KMS-11 (cell line): ENCODE measurements around the gene NHEJ1.

Experiments used
- H2AFZ ChIP-seq: fragments of 200-600 bp; sonication (generic); 2 replicates; pipeline ENCODE4 v1.6.1; 2016; ENCODE audit warnings: antibody characterized with exemption, mixed run types, low read depth
- H3K27ac ChIP-seq: fragments of 200-600 bp; sonication (generic); 2 replicates; pipeline ENCODE4 v1.6.1; 2016; ENCODE audit warnings: mild to moderate bottlenecking, mixed run types
- H3K27me3 ChIP-seq: fragments of 200-600 bp; sonication (generic); 2 replicates; pipeline ENCODE4 v1.6.1; 2017; ENCODE audit warnings: mild to moderate bottlenecking, low read depth, mixed run types, moderate library complexity; ENCODE audit not compliant: insufficient read depth
- H3K36me3 ChIP-seq: fragments of 200-600 bp; sonication (generic); 2 replicates; pipeline ENCODE4 v1.6.1; 2017; ENCODE audit warnings: mild to moderate bottlenecking, mixed run types; ENCODE audit not compliant: insufficient read depth
- H3K4me1 ChIP-seq: fragments of 200-600 bp; sonication (generic); 2 replicates; pipeline ENCODE4 v1.6.1; 2016; ENCODE audit warnings: mild to moderate bottlenecking, low read depth, mixed run types; ENCODE audit not compliant: poor library complexity, severe bottlenecking
- H3K4me2 ChIP-seq: fragments of 200-600 bp; sonication (generic); 2 replicates; pipeline ENCODE4 v1.7.0; 2016; ENCODE audit warnings: mild to moderate bottlenecking, mixed run types
- H3K4me3 ChIP-seq: fragments of 200-600 bp; sonication (generic); IDR thresholded peaks from 2 replicates; pipeline ENCODE4 v1.6.1; 2017; ENCODE audit warnings: low read depth, low read length, mixed read lengths; ENCODE audit not compliant: insufficient read depth
- H3K79me2 ChIP-seq: fragments of 200-600 bp; sonication (generic); 2 replicates; pipeline ENCODE4 v1.6.1; 2016; ENCODE audit warnings: low read depth, mixed run types; ENCODE audit not compliant: insufficient read depth
- H3K9ac ChIP-seq: fragments of 200-600 bp; sonication (generic); 2 replicates; pipeline ENCODE4 v1.6.1; 2016; ENCODE audit warnings: mild to moderate bottlenecking, mixed run types
- H4K20me1 ChIP-seq: fragments of 200-600 bp; sonication (generic); 2 replicates; pipeline ENCODE4 v1.6.1; 2016; ENCODE audit warnings: mild to moderate bottlenecking, mixed run types; ENCODE audit not compliant: insufficient read depth
- TF ChIP-seq, protein P1 (sequence below): fragments of 200-600 bp; sonication (generic); conservative IDR thresholded peaks from 2 replicates; pipeline ENCODE4 v1.6.1; 2017; ENCODE audit warnings: low read depth, mild to moderate bottlenecking, antibody characterized with exemption, low read length, moderate library complexity, mixed read lengths

The NHEJ1 gene

DNA sequence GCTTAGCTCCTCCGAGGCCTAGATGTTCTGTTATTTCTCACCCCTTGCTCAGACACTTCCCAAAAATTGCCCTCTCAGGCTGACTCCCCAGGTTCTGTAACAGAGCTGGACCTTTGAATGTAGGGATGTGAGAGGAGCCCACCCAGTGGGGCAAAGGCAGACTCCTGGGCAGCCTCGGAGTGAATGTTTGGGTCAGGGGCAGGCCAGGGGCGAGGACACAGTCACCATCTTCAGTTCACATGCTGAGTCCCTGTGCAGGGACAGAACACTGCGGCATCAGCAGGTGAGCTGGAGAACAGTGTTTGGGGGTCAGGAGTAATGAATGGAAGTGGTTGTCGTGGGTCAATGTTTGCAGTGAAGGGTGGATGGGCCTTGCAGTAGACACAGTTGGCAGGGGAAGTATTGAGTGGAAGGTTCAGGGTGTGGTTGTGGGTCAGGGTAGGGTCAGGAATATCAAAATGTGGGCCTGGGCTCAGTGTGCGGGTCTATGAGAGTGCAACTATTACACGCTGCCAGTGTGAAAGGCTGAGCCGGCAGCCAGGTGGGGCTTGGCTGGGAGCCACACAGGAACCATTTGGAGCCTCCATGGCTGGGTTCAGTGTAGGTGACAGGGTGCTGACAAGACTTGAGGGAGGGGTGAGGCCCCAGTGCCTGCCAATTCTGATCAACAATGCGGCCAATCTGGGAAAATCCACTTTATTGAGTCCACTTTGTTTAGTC lies 104.3 kb downstream of the NHEJ1 start:
- no peaks in the 10 kb centered on the region for H3K4me1 ChIP-seq
- no peak overlapping the region for H3K9ac ChIP-seq
- H3K79me2 ChIP-seq: no peaks in the 10 kb centered on the region
- H3K4me3 ChIP-seq: no peak overlapping the region
- no peak overlapping the region for H2AFZ ChIP-seq
- TF ChIP-seq, protein P1, sequence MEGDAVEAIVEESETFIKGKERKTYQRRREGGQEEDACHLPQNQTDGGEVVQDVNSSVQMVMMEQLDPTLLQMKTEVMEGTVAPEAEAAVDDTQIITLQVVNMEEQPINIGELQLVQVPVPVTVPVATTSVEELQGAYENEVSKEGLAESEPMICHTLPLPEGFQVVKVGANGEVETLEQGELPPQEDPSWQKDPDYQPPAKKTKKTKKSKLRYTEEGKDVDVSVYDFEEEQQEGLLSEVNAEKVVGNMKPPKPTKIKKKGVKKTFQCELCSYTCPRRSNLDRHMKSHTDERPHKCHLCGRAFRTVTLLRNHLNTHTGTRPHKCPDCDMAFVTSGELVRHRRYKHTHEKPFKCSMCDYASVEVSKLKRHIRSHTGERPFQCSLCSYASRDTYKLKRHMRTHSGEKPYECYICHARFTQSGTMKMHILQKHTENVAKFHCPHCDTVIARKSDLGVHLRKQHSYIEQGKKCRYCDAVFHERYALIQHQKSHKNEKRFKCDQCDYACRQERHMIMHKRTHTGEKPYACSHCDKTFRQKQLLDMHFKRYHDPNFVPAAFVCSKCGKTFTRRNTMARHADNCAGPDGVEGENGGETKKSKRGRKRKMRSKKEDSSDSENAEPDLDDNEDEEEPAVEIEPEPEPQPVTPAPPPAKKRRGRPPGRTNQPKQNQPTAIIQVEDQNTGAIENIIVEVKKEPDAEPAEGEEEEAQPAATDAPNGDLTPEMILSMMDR: no peak
- no peaks in the 10 kb centered on the region for H4K20me1 ChIP-seq
- no peaks in the 10 kb centered on the region for H3K36me3 ChIP-seq
- H3K27ac ChIP-seq: no peak overlapping the region
- H3K4me2 ChIP-seq: no peak overlapping the region
- H3K27me3 ChIP-seq: peaks cover 29% of the 10 kb centered on the region; the same call in 1 of the 2 replicates

DNA sequence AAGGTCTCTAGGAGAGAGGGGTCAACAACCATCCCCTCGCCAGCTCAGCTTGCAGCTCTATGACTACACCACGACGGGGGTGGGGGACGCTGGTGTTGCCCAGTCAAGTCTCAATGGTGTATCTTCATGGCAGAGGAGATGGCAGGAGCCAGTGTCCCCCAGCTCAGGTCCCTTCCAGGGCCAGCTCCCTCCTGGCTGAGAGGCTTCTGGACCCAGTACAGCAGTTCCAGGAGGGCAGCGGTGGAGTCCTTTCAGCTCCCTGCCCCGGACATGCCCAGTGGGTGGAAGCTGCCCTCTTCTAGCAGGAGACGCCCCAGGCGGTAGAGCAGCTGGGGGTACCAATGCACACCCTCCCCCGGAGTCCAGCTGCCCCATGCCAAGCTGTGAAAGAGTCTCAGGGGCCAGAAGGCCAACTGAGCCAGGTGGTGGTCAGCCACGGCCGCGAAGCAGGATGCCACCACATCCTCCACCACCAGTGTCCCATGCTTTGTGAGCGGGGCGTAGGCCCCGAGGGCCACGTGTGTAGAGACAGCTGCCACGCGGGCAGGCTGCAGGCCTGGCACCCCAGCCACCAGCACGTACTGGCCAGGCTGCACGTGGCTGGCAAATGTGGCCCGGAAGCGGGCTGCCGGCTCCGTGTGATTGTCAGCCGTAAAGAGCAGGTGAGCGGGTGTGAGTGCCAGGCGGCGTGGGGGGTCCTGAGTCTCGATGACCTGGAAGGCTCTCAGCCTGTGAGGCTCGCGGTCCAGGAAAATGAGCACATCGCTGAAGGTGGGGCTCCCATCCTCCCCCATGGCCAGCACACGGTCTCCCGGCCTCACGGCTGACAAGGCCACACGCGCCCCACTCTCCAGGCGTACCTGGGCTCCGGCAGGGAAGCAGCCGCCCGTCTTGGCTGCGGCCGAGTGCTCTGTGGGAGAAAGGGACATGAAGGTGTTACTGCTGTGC lies 105.4 kb downstream of the NHEJ1 start:
- Histone ChIP-seq H3K27me3 (peaks cover 29% of the 10 kb centered on the region; the same call in 1 of the 2 replicates), H4K20me1 (no peaks in the 10 kb centered on the region), H2AFZ (no peak overlapping the region), H3K9ac (no peak overlapping the region), H3K79me2 (no peaks in the 10 kb centered on the region), H3K27ac (no peak overlapping the region), H3K4me2 (no peak overlapping the region), H3K4me3 (no peak overlapping the region), H3K4me1 (no peaks in the 10 kb centered on the region), H3K36me3 (no peaks in the 10 kb centered on the region)
- TF ChIP-seq, protein P1: no peak

DNA sequence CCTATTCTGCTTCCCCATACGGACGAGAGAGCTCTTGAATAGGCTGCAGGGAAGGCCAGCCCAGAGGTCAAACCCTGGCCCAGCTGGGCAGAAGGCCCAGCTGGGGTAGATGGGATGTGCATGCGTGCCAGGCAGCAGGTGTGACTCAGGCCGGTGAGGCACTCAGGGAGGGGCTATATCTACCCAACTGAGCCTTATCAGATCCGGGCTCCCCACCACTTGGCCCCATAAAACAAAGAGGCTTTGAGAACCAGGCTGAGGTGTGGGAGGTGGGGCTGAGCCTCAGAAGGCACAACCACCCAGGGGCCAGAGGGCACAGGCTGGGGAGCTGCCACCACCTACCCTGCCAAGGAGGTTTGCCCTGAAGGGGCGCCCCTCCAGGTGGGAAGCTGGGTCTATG lies 111.3 kb downstream of the NHEJ1 start:
- H4K20me1 ChIP-seq: no peaks in the 10 kb centered on the region
- no peak overlapping the region for H3K4me3 ChIP-seq
- H3K36me3 ChIP-seq: no peaks in the 10 kb centered on the region
- H3K79me2 ChIP-seq: no peaks in the 10 kb centered on the region
- H3K4me1 ChIP-seq: no peaks in the 10 kb centered on the region
- H3K9ac ChIP-seq: no peak overlapping the region
- no peak overlapping the region for H3K4me2 ChIP-seq
- H2AFZ ChIP-seq: no peak overlapping the region
- H3K27me3 ChIP-seq: peaks cover 37% of the 10 kb centered on the region
- no peak overlapping the region for H3K27ac ChIP-seq
- TF ChIP-seq, protein P1: no peak

DNA sequence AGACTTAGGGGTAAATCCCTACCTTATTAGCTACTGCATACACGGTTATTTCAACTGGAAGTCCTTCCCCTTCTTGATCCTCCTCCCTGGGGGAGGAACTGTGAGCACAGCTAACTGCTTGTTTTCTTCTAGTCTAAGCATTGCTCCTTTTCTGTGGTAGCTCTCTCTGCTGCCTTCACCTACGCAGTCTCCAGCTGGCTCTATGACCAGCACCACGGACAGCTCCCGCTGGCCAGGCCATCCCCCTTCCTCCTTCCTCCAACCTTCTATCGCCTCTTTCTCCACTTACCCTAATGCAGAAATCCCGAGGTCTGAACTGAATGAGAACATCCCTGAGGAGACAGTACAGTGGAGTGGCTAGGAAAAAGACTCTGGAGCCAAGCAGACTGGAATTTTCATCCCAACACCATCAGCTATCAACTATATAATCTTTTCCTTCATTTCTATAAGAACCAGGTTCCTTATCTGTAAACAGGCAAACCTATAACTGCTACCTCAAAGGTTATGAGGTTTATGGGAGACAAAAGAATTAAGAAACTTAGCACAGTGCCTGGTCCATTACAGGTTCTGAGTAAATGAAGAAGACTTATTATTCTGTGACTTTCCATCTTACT lies 114.6 kb downstream of the NHEJ1 start:
- Histone ChIP-seq H3K4me1 (no peaks in the 10 kb centered on the region), H4K20me1 (no peaks in the 10 kb centered on the region), H3K9ac (no peak overlapping the region), H3K27me3 (peaks cover 63% of the 10 kb centered on the region), H3K36me3 (no peaks in the 10 kb centered on the region), H3K4me3 (no peak overlapping the region), H3K27ac (no peak overlapping the region), H3K4me2 (no peak overlapping the region), H2AFZ (no peak overlapping the region), H3K79me2 (no peaks in the 10 kb centered on the region)
- TF ChIP-seq, protein P1: no peak
